Cortex of kidney (tissue), 1 donor: ENCODE results near the gene SMIM1.
"Not testable (repeated sequence)": the region's sequence is repeated elsewhere in the genome, so short reads cannot be mapped to it uniquely, and the experiment has no call there.

Source experiments
- DNase-seq: peaks from one replicate; lab custom pipeline; 2025; lab: John Stamatoyannopoulos, UW

SMIM1 gene

DNA sequence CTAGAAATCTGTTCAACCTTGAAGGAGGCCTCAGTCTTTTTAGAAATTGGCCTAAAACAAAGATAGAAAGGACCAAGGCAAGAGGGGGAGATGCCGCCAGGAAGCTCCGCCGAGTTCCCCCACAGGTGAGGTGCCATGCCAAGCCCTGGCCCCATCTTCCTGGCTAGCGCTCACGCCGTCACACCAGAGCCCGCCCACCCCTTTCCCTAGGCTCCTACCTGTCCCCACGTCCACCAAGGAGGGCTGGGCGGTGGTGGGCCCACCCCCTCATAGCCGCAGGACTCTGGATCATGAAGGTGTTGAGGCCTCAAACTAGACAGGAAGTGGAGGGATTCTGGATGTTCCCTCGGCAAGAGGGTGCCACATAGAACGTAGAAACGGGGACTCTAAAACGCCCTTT is 35.8 kb upstream of the SMIM1 start:
- no peak for DNase-seq

DNA sequence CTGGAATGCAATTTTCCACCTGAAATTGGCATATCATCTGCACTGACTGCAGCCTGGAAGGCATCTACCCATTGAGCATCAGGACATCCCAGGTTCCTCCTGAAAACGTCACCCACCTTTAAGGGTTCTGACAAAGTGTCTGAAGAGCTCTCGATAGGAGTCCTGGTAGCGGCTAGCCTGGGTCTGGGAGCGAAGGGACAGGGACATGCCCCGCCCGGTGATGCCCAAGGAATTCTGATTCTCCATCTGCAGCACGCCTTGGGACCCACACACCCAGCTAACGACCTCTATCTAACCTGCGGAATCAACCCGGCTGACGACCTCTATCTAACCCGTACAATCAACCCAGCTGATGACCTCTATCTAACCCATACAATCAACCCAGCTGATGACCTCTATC is 33.6 kb upstream of the SMIM1 start:
- DNase-seq: no peak

DNA sequence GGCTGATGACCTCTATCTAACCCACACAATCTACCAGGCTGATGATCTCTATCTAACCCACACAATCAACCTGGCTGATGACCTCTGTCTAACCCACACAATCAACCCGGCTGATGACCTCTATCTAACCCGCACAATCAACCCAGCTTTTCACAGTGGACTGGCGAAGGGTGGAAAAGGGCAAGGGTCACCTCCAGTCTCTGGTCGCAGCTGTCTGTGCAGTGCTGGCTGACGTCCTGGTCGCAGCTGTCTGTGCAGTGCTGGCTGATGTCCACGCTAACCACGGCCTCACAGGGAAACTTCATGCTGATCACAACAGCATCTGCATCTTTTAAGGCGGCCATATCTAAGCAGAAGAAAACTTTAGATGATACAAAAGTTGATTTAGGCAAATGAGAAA is 32.5 kb upstream of the SMIM1 start:
- DNase-seq: no peak

DNA sequence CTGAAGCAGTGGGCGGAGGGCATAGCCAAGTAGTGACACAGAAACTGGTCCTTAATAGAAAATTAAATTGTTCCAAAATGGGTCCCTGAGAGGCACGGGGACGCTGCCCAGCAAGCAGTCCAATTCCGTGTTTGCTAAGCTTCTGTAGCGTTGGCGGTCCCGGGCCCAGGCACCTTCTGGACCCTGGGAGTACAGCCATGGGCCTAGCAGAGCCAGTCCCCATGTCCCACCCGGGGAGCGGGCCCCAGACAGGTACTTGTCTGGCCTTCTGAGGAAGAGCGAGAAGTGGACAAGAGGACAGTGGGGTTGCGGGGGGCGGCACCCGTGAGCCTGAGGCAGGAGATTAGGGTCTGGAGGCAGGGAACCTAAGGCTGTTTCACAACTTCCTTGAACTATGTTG is 31.8 kb upstream of the SMIM1 start:
- no peak for DNase-seq

DNA sequence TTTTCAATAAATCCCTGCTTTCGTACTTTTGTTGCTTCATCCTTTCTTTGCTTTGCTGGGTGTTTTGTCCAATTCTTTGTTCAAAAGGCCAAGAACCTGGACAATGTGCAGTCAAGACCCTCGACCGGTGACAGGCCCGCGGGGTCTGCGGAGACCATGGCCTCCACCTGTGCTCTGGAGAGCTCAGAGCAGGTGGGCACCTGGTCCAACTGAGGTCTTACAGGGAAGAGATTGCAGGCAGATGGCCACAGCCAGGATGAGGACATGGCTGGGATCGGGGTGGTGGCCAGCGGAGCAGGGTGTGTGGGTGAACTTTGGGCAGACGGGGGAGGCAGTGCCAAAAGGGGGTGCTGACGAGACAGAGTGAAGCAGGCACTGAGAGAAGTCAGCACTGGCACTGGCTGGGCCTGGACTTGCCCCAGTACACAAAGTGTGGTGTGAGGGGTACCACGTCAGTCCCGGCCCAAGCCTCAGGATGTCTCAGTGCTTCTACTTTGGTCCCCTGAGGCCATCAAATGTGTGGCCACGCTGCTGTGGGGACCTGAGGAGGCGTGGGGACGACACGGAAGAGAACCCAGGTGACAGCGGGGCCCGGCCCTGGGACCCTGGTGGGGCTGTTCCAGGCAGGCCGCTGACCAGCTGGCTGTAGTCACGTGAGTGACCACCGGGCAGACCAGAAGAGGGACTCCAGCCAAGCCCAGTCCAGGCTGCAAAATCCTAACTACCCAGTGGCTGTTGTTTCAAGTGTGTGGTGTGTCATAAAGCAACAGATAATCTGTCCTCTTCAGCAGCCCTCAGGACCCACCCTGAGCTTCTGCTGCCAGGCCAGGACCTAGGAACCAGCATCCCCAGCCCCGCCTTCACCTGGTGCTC is 30.7 kb upstream of the SMIM1 start:
- DNase-seq: no peak

DNA sequence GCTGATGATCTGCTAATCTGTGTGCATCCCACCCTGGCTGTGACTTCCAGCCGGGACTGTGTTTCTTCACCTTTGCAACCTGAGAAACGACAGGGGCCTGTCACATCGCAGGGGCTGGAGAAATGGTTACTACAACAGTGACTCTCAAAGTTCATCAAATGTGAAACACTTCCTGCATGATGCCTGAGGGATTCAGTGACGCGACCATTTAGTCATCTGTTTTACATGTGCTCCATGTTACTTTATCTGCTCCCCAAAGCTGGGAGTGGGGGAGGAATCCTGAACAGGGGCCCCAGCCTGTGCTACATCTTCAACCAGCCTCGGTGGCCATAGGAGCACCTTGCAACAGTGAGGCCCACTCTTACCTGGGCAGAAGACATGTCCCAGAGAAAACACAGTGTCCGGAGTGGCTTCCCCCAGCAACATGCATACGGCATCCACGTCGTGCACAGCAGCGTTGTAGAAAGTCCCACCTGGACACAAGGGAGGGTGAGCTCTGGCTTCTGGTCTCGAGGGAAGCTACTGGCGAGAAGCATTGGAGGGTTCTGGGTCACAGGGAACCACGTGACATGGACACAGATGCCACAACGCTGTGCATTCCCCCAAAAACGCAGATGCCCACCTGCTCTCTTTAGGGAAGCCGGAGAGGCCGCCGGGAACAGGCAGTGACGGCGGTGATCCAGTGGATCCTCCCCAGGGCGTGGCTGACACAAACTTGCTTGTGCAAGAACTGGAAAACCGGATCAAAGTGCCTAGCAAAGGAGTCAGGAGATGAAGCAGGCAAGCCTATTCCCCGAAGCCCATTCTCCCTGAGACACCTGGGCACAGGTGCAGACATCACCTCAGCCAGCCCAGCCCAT is 29.9 kb upstream of the SMIM1 start:
- DNase-seq: no peak

DNA sequence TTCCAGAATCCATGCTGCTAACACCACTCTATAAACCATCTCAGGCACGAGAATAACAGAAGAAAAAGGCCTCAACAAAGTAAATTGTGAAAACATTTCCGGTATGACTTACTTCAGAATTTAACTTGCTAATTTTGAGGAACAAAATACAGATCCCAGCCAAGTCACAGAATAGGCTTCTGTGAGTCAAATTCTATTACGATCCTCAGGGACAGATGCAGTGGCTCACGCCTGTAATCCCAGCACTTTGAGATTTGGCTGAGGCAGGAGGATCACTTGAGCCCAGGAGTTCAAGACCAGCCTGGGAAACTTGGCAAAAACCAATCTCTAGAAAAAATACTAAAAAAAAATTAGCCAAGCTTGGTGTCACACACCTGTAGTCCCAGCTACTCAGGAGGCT is 29.1 kb upstream of the SMIM1 start:
- no peak for DNase-seq

DNA sequence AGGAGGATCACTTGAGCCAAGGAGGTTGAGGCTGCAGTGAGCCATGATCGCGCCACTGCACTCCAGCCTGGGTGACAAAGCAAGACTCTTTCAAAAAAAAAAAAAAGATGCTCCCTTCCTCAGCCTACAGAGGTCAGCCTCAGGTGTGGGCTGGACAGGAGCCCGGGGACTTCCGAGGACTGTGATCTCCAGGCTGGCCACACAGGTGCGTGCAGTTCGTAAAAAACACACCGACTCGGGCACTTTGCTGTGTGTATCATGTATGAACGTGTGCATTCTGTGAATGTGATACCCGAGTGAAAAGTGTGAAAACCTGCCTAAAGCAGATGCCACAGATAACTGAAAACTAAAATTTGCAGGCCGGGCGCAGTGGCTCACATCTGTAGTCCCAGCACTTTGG is 28.7 kb upstream of the SMIM1 start:
- DNase-seq: no peak

DNA sequence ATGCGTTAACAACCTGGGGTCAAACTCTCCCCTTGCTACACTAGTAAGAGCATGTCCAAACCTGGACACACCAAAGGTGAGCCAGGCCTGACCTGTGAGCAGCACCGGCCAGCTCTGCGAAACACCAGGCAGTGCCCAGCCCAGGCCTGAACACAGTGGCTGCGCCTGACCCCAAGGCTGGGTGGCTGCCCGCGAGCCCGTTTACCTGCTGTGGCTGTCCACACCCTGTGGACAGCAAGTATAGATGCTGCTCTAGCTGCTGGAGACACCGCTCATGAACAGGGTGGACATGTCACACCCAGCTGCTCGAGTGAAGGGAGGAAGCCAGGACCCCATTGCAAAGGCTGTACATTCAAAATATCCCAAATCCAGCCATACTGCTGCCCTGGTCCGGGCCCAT is 27.9 kb upstream of the SMIM1 start:
- DNase-seq: no peak

DNA sequence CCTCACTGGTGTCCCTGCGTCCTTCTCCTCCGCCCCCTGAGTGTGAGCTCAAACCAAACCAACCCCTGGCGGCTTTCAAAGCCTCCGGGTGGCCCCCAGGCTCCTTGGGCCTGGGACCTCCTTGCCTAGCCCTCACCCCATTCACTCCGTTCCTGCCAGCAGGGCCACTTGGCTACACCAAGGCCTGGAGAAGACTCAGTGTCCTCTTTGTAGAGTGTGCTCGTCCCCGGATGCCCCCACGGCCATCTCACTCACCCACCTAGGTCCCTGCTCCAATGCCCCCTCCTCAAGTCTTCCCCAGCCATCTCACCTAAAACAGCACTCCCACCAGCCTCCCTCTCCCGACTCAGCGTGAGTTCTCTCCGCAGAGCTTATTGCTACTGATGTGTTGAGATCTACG is 27.5 kb upstream of the SMIM1 start:
- DNase-seq: no peak

DNA sequence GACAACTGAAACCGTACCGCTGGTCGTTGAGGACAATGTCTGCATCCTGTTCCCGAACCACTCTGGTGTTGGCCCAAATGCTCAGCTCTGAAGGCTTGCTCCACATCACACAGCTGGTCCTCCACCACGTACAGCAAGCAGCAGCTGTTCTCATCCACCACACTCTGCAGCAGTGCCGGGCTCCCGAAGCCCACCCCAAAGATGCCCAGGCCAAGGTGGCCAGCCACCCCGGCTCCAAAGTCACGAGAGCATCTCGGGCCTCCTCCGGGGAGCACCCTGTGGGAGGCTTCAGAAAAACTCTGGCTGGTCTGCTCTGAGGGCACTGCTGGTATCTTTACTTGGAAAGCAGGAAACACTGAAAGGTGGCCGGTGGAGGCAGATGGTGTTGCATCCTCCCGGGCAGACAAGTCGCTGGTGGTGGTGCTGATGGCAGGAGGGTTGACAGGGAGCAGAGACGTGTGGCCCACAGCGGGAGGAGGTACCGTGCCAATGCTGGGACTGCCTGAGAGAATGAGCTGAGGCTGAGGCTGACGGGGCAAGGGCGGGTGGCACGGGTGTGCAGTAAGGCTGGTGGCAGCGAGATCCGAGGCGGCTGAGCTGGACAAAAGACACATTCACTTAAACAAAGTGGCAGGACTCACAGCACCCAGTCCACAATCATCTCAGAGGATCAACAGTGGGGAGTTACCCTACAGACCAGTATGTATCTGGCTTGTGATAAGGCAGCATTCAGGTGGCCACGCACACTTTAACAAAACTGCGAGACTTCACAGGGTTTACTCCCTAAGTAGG is 26.8 kb upstream of the SMIM1 start:
- no peak for DNase-seq

DNA sequence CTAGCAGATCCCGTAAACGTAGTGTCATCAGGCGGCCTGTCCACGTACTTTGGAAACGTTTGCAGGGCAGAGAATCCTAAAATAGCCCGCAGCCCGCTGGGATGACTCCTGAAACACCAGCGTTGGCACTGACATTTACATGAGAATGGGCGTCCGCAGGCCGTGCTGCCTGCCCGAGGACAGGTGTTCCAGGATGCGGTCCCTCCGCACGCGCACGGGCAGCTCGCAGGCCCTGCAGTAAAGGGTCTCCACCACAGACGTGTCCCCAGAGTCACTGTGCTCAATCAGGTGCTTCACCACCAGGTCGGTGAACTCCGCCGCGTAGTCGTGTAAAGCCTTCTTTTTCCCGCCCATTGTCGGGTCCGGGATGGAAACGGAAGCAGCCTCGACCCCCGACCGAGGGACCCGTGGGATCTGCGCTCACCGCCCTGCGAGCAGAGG is 26.1 kb upstream of the SMIM1 start:
- DNase-seq: no peak

DNA sequence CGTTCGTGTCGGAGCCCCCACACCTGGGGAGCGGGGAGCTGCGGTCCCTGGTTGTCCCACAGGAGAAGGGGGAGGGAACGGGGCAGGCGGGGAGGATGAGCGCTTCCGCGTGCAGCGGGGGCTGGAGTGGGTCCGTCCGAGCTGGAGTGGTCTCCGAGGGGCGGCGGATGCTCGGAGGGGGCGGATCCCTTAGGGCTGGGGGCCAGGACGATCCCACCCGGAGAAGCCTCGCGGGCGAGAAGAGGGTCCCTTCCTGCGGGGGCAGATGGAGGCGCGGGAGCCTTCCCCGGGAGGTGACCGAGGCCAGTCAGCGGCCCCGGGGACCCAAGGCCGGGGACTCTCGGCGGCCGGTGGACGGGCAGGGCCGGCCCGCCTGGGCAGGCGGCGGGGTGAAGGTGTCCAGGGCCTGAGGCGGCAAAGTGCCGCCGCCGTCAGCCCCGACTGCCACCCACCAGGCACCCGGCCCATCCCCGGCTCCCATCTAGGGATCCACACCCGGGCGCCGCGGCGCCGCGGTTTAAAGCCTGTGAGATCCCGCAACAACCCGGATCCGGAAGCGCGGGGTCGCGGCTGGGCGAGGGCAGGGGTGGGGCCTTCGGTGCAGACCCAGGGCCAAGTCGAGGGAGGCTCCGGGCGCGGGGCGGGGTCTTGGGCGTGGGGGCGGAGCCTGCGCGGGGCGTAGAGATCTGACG is 25.6 kb upstream of the SMIM1 start:
- no peak for DNase-seq

DNA sequence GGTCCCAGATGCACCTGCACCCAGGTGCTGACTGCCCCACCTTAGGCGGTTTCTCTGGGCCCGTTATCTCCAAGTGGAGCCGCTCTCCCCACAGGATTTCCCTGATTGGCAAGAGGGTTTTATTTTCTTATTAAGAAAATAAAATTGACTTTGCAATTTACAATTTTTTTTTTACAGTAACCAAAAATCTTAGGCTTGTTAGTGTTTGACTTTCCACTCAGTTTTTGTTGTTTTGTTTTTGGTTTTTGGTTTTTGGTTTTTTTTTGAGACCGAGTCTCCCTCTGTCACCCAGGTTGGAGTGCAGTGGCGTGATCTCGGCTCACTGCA is 25.1 kb upstream of the SMIM1 start:
- no peak for DNase-seq

DNA sequence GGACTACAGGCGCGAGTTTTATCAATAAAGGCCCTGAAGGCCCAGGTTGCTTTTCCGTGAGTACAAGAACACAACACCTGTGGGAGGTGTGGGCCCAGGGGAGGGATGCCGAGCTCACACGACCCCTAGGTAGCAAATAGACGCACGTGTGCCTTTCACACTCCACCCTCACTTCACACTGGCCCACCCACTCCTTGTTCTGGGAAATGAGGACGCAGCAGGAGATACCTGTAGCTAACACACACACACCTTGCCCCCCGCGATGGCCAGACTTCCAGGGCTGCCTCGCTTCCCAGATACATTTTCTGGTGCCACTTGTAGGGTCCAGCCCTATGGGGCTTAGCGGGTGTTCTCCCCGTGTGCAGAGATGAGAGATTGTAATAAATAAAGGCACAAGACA is 24.6 kb upstream of the SMIM1 start:
- DNase-seq: no peak

DNA sequence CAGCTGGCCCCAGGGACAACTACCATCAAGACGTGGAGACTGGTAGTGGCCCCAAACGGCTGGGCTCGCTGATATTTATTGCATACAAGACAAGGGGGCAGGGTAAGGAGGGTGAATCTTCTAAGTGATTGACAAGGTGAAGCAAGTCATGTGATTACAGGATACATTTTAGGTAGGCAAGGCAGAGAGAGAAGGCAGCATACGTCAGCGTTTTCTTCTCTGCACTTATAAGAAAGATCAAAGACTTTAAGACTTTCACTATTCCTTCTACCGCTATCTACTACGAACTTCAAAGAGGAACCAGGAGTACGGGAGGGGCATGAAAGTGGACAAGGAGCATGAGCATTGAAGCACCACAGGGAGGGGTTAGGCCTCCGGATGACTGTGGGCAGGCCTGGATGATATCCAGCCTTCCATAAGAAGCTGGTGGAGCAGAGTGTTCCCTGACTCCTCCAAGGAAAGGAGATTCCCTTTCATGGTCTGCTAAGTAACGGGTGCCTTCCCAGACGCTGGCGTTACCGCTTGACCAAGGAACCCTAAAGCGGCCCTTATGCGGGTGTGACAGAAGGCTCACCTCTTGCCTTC is 24.1 kb upstream of the SMIM1 start:
- DNase-seq: not testable (repeated sequence)

DNA sequence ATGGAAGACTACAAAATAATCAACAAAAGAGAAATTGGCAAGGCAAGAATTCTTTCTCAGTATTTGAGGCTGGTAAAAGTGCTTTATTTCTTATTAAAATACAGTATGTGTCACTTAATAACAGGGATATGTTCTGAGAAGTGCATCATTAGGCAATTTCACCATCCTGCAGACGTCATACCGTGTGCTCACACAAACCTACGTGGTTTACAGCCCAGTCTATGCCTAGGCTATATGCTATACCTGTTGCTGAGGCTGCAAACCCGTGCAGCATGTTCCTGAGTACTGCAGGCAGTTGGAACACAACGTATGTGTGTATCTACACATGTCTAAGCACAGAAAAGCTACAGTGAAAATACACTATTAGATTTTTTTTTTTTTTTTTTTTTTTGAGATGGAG is 23.0 kb upstream of the SMIM1 start:
- DNase-seq: no peak

DNA sequence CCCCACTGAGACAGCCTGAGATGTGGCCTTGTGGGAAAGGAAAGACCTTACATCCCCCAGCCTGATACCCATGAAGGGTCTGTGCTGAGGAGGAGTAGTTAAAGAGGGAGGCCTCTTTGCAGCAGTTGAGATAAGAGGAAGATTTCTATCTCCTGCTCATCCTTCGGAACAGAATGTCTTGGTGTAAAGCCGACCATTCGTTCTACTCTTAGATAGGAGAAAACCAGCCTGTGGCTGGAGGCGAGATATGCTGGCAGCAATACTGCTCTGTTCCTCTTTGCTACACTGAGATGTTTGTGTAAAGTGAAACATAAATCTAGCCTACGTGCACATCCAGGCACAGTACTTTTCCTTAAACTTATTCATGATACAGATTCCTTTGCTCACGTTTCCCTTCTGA is 21.8 kb upstream of the SMIM1 start:
- no peak for DNase-seq

DNA sequence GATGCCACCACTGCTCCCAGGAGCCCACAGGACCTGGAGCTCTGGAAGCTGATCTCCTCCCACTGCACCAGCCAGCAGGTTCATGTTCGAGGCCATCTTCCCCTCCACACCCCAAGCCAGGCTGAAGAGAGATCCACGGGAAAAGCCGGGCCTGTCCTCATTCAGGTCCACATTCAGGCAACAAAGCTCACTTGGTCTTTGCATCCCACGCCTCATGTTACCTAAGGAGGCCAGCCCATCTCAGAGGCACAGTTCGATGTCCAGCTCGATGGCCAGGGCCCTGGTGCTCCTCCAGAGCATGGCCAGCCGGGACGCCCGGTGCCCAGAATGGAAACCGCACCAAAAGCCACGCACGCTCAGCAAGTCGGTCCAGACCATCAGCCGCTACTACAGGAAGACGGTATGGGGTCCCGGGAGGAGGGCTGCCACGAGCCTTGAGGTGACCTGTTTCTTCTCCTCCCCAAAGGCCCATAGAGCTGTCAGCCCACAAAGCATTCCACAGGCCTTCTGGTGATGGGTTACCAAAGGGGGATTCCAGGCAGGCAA is 20.1 kb upstream of the SMIM1 start, which contains the start of gene CCDC27:
Gene CCDC27, plus strand, starts transcription at position 51 of the 546 bp plus-strand sequence. Its CDS starts 32 bp downstream, at position 83.
- DNase-seq: no peak

DNA sequence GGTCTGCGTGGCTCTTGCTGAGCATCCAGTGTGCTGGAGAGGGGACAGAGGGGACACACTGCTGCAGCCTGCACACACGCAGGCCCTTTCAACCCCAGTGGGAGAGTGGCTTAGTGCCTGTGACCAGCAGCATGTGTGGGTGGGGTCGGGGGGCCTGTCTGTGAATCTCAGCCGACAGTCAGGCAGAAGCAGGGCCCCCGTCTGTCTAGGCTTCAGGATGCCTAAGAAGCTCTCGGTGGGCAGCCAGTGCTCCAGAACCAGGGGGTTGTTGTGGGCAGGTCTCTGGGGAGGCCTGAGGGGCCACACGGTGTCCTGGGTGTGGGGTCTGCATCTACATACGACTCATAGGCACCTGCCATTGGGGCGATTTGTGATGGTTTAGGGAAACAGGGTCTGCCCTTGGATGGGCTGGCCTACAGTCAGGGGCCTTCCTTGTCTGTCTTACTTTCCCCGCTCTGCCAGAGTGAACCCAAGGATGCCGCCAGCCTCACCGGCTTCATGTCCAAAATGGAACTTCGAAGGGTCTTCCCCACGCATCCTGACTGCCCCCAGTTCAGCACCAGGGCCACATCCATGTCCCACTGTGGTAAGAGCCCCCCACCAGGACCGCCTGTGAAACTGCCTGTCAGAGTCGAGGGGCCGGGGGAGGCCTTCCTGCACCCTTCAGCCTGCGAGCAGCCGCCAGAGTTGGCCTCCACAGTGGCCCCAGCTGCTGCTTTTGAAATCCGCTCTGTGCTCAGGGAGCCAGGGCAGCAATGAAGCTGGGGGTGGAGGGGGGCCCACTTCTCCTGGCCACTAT is 18.7 kb upstream of the SMIM1 start:
- DNase-seq: no peak
